DOHH2 (cell line): Measurements from ENCODE around the gene RBM25.
A peak's percentile ranks its signal among the peaks of the same experiment; 100 is the strongest.

Experiments used
- EZH2phosphoT487 ChIP-seq: fragments of 200-600 bp; sonication (generic); IDR thresholded peaks from 2 replicates; pipeline ENCODE4 v1.6.1; 2017; ENCODE audit warnings: borderline replicate concordance, mild to moderate bottlenecking, antibody characterized with exemption, low read length, moderate library complexity, mixed read lengths
- TF ChIP-seq, protein P1 (sequence below): fragments of 200-600 bp; sonication (generic); IDR thresholded peaks from one replicate; pipeline ENCODE4 v1.5.1; 2014; ENCODE audit warnings: antibody characterized with exemption, mild to moderate bottlenecking, low read depth, low read length; ENCODE audit not compliant: poor library complexity, severe bottlenecking

DNA sequence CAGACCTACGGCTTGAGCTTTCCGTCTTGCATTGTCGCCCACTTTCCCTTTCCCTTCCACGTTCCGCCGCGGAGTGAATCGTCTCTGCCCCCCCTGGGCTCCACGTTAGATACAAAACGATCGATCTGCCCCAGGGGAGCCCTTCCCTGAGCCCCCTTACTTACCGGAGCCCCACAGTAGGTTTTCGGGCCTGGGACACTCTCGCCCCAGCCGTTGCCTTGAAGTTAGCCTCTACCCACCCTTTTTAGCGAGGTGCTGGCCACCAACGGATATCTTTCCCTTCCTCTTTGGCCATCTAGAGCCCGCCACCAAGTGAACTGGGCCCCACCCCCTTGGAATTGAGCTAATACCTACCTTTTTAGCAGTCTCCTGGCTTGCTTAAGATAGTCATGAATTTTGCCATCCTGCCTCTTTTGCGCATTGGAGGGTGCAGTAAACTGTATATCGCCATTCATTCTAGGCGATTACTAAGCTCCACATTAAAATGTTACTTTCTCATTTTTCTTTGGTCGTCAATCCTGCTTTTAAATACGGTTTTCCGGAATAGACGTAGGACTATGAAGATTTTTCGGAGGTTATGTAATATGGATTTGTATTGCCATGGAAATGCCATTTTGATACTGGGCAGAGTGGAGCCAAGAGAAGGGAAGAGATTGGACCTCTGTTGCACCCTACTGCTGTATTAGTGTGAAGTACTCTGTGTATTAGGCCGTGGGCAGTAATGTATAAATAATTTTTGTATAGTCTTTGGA, 764 bp downstream of the RBM25 start:
- TF ChIP-seq, protein P1, sequence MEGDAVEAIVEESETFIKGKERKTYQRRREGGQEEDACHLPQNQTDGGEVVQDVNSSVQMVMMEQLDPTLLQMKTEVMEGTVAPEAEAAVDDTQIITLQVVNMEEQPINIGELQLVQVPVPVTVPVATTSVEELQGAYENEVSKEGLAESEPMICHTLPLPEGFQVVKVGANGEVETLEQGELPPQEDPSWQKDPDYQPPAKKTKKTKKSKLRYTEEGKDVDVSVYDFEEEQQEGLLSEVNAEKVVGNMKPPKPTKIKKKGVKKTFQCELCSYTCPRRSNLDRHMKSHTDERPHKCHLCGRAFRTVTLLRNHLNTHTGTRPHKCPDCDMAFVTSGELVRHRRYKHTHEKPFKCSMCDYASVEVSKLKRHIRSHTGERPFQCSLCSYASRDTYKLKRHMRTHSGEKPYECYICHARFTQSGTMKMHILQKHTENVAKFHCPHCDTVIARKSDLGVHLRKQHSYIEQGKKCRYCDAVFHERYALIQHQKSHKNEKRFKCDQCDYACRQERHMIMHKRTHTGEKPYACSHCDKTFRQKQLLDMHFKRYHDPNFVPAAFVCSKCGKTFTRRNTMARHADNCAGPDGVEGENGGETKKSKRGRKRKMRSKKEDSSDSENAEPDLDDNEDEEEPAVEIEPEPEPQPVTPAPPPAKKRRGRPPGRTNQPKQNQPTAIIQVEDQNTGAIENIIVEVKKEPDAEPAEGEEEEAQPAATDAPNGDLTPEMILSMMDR = peak; percentile 10
- no peak for TF ChIP-seq EZH2phosphoT487
